Stimulated activated naive CD4-positive, alpha-beta T cell treated with Interleukin-2 at 50 U/mL for 16 hours (primary cell): Measurements from ENCODE around the gene ABTB1.
A peak's percentile ranks its signal among the peaks of the same experiment; 100 is the strongest.
"Not testable (repeated sequence)": the region's sequence is repeated elsewhere in the genome, so short reads cannot be mapped to it uniquely, and the experiment has no call there.

ENCODE experiments used
- DNase-seq: peaks from one replicate; lab custom pipeline; 2025; lab: John Stamatoyannopoulos, UW

Gene ABTB1

DNA sequence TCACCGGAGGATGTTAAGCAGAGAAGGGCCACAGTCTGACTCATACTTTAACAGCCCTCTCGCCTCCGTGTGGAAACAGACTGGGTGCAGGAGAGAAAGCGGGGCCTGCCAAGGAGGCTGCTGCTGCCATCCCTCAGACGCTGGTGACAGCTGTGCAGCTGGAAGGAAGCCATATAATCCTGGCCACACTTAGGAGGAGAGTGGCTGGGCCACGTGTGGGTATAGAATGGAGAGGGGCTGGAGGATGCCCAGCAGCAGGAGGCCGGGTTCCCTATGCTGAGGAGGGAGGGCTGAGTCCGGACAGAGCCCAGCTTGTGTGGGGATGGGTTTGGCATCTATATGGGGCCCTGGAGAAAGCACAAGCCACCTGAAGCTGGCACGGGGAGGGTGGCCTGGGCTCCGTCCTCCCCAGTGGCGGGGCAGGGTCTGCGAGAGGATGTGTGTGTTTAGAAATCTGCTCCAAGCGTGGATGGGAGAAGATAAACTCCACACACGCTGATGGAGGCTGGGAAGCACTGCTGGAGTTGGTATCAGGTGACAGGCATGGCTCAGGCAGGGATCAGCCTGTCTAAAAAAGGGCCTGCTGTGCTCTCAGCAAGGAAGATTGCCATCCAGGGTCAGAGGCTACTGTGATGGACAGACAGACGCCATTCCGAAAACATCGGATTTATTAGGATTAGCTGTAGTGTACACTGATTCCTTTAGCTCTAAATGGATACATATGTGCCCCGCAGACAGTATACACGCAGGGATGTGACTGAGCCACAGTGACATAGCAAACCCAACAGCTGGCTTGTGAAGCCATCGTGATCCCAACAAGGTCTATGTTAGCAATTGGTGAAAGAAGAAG, 15.9 kb downstream of the ABTB1 start:
- no peak for DNase-seq

DNA sequence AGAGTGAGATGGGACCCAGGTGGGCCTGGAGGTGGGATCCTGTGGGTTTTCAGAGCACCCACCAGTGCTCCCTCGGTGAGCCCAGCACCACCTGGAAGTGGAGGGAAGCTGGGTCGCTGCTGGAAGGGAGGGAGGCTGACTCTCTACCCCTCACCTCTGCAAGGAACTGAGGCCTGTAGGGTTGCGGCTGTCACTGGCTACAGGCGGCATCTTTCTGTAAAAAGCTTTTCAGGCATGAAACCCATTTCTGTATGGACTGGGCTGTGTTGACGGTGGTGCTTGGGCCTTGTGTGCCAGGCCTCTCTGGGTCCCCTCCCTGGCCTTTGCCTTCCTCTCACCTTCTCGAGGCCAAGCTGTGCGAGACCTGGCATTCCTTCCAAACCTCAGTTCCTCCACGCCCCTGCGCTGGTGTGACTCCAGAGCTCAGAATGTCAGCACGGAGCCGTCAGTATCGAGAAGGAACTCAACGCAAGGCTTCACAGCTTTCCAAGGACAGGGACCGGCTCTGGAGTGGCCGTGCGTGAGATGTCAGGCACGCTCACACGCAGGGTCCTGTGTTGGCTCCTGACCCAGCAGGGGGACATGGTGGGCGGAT, 16.6 kb downstream of the ABTB1 start:
- DNase-seq: no peak

DNA sequence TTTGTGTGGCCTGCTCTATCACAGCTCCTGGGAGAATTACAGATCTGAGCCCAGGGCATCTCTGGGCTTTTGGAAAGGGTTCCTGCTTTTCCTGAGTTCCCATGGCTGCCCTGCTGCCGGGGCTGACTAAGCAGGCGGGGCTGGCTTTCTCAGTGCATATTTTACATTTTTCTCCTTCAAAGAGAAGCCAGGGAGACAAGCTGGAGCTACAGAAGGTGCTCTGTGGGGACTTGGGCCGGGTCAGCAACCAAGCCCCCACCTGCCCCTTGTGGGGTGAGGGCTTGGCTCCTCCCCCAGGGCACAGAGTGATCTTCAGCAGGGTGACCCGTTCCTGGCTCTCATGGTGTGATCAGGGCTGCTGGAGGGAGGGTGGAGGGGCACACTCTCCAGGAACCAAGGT, 17.4 kb downstream of the ABTB1 start:
- no peak for DNase-seq

DNA sequence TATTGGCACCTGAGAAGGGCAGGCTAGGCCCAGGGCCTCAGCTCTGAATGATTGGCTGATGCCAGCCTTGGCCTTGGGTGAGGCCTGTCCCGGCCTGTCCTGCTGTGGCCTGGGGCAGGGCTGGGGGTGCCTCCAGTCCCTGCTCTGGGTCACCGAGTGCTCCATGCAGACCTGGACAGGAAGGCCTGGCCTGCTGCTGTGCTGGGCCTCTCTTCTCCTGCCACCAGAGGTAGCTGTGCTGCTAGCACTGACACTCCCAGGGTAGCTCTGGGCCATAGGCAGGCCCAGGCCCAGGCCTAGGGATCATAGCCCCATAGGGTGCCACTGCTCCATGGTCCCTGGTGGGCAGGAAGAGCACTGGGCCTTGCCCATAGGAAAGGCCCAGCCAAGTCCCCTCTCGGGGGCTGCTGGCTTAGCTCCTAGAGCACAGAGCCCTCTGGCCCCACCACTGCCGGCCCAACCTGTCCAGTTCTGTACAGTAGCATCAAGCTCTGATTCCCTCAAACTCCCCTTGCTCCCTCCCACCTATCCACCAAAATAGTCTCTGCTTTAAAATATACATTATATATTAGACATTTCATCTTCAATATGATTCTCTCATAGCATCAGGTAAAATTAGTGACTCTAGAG, 18.2 kb downstream of the ABTB1 start:
- no peak for DNase-seq

DNA sequence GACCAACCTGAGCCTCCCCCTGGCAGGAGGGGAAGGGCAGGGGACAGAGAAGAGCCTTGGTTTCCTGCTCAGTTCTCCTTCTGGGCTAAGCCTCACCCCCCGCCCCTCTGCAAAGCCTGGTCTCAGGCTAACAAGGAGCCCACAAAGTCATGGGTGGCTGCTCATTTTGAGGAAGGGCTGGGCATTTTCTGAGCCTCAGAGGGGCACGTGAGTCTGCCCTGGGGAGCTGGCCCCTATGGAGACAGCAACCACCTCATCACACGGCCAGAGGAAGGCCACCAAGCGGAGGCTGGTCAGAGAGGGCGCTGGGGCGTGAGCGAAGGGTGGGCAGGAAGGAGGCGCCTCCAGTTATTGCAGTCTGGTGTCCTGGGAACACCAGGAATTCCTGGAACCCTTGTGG, 18.7 kb downstream of the ABTB1 start:
- no peak for DNase-seq

DNA sequence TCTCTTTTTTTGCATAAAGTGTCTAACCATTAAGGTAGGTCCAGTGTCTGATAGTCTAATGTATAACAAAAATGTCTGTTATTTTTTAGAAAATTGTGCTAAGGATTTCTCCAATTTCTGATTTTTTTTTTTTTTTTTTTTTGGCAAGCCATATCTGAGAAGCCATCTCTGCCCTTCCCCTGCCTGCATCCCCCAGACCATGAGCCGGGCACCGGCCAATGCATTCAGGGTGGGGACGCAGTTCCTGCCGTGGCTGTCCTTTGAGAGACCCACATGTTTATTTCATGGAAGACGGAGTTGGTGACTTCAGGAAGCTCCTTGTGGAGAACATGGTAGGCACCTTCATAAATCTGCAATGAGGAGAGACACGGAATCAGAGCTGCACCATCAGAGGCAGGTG, 19.2 kb downstream of the ABTB1 start:
- DNase-seq: no peak

DNA sequence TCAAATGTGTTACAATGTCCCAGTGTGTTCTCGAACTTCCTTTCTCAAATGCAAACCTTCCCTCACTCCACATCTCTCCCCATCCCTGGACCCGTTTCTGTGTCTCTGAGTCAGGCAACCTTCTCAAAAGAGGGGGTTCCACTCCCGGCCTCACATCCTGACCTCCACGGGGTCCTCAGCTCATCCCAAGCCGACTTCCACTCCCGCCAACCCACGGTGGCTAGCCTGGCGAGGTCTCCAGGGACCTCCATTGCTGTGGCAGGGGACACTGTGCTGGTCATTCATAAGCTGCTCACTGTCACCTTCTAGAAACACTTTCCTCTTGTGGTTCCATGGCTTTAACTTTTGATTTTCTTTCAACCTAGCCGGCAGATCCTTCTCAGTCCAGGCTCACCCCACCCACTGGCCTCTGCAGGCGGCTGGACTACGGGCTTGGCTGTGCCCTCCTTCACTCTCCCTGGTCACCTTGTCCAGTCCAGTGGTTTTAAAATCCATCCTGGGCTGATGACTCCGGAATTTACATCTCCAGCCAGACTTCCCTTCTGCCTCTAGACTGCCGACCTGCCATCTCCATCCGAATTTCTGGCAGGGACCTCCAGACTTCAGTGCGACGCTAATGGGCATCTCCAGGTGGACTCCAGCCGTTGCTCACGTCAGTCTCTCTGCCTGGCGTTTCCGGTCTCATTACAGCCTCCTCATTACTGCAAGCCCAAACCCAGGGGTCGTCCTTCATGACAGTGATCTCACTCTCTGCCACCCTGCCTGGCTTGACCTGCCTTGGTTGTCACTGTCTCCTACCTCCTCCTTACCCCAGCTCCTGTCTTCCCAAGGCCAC, 20.0 kb downstream of the ABTB1 start:
- no peak for DNase-seq

DNA sequence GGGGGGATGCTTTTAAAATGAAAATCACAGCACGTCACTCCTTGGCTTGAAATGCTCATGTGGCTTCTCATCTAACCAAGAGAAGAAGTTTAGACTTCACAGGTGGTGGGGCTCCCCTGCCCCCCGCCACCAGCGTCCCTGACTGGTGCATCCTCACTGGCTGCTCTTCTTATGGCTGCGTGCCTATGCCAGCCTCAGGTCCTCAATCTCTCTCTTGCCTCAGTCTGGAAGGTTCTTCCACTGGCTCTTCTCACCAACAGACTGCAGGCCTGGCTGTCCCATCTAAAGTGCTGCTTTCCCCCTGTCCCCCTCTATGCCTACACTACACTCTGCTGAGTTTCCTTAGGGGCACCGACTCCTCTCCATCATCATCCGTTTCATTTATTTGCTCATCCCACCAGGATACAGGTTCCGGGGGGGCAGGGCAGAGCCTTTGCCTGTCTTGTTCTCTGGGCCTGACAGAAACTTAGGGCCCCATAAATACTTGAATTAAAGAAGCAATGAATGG, 20.6 kb downstream of the ABTB1 start:
- no peak for DNase-seq

DNA sequence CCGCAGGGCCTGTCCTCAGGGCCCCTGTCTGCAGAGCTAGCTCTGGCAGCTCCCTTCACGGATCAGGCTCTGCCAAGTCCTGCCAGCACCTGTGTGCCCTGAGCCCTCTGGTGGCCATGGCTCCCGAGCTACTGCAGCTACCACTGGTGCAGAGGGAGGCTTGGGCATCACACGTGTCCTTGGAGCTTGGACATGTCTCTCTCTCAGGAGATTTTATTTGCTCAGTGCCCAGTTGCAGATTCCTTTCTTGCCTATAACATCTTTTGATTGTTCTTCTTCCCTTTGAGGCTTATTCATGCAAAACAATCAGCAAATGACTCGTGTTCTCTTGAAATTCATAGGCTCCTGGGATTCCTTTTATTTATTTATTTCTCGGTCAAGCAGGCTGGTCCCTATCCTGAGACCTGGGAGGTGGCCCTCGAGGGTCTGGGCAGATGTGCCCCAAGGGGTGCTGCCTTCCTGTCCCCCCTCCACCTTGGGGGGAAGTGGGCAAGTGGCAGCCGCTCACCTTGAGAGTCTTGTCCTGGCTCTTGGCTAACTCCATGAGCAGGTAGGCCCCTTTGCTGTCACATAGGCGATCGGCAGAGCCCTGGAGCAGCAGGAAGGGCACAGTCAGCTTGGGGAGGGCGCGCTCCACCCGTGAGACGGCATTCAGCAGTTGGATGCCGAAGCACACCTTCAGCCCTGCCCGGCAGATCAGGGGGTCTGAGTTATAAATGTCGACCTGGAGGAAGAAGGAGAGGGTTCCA, 21.9 kb downstream of the ABTB1 start:
- DNase-seq: no peak

DNA sequence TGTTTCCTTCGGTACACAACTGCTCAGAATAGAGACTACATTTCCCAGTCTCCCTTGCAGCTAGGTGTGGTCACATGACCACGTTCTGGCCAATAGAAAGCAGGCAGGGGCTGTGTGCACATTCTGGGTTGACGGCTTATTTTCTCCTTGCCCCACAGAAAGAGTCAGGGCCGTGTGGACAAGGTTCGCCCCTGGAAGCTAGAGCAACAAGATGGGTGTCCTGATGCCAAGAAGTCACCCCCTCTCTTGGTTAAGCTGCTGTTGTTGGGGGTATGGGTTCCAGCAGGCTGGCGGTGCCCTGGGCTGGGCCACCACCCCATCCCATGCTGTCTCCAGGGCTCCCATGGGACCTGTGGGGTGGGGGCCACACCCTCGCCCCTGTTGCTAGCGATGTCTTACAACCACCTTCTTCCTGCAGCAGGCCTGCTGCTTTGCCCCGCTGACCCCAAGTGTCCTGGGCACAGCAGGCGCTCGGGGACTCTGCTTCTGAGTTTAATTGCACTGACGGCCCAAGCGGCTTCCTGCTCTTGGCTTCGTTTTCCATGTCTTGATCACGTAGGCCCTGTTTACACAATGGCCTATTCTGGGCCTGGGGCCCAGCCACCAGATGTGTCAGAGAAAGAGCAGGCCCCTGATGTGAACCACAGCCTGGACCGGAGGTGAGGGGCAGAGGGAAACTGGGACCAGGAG, 24.9 kb downstream of the ABTB1 start:
- DNase-seq: peak; percentile 17

DNA sequence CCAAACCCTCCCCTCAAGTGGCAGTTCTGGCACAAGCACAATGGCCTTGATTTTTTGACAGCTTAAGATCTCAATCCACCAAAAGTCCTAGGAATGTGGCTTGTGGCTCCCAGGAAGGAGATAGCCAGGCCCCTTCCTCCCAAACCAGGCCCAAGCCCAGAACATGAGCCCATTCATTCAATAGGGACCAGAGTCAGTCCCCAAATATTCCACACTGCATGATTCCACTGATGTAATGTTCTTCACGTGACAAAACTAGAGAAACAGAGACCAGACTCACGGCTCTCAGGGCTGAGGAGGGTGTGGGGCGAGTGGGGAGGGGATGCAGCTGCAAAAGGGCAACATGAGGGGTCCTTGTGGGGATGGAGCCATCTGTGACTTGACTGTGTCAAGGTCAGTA, 25.5 kb downstream of the ABTB1 start:
- no peak for DNase-seq

DNA sequence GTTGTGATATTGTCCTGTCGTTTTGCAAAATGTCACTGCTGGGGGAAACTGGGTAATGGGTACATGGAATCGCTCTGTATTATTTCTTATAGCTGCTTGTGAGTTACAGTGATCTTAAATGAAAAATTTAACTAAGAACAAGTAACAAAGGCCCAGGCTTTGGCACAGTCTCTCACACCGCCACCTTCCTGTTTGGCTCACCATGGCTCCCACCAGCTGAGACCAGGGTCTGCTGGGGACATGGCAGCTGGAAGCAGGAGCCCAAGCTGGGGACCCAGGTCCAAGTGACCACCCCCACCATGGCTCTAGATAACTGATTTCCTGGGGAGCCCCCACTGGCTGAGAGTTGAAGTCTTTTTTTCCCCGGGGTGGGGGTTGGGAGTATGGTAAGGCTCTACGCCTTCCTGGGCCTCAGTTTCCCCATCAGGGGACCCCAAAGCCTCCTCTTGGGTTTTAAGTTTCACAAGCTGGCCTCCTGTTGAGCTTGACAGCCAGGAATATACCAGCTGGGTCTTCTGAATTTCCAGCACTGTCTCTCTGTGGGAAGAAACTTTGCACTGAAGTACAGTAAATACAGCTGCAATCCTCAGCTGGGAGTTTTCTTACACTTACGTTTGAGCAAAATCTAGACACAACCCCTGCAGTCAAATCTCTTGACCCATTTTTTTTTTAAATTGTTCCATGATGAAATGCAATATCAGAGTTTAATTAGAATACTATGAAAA, 26.1 kb downstream of the ABTB1 start:
- DNase-seq: no peak

DNA sequence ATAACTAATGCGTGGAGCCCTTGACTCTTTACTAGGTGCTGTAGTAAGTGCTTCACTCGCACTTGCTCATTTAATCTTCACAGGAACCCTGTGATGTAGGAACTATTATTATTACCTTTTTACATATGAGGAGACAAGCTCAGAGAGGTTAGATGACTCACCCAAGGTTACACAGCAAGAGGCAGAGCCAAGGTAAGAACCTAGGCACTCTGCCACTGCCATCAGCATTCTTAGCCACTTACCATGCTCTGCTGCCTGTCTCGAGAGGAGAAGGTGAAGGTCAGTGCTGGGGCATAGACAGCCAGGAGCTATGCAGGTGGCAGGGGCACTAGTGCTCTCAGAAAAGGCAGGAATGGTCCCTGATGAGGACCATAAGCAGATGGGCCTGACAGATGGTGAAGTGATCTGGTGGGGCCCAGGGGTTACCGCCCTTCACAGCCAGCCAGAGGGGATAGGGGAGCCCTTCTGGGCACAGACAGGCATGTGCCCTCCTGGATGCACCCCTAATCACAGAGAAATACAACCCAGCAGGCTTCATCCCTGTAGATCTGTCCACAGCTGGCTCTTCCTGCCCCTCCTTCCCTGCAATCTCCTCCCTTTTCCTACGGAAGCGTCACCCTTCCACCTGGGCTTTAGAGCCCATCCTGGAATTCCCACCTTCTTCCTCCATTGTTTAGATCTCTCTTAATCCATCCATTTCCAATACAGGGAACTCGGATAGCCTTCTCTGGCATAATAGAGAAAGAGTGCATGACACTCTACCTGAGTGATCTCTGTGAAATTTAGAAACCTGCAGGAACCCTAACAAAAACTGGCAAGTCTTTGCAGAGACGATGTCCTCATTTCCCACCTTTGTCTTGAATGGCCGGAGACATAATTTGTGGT, 26.9 kb downstream of the ABTB1 start:
- no peak for DNase-seq

DNA sequence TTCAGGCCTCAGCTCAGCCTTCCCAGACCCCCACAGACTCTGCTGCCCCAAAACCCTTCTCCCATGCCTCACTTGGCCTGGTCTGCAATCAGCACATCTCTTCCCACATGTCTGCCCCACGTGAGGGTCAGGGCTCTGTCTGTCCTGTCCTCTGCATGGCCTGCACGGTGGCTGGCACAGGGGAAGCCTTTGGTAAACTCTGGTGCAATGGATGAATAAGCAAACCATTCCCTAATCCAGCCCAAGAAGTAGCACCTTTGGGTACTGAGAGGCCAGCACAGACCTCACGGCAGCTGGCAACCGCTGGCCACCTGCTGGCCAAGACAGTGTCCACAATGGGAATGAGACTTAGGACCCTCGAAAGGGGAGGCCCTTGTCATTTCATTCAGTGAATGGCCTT, 27.7 kb downstream of the ABTB1 start:
- no peak for DNase-seq

DNA sequence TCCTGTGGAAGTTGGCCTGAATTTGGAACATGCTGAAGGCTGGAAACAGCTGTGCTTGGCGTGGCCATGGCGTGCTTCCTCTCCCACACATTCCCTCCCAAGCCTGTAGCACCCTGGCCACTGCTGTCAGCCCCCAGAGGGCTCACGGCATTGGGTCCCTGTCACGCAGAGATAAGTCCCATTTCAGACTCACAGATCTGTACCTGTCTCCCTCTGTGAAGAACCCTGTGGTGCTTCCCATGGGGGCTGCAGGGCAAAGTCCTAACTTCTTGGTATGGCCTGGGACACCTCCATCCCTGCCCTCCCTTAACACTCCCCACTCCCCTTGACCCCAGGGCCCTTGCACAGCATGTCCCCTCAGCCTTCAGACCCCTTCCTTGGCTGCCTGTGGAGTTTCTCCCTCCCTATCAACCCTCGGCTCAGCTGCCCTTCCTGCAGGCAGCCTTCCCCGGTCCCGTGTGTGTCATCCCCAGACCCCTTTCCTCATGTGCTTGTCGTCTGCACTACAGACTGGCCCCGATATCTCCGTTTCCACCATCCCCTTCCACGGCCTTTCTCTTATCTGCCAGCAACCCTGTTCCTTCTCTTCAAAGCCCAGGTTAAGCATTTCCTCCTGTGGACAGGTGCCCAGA, 28.6 kb downstream of the ABTB1 start:
- DNase-seq: no peak

DNA sequence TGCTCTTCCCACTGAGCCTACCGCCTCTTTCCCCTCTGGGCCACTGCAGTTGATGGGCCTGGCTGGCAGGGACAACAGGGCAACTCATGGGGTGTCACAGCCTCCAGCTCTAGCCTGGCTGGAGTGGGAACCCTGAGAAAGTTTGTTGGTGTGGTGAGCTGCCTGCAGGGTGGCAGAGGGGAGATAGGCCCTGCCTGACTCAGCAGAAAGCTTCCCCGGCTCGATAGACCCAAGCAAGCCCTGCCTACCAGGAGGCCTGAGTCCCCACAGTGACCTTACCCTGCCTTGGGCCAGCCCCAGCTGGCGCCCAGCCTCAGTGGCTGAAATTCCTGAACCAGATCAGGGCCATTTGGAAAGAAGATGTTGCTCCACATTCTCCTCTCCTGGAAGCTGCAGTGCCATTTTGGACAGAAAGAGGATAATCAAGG, 29.4 kb downstream of the ABTB1 start:
- no peak for DNase-seq

DNA sequence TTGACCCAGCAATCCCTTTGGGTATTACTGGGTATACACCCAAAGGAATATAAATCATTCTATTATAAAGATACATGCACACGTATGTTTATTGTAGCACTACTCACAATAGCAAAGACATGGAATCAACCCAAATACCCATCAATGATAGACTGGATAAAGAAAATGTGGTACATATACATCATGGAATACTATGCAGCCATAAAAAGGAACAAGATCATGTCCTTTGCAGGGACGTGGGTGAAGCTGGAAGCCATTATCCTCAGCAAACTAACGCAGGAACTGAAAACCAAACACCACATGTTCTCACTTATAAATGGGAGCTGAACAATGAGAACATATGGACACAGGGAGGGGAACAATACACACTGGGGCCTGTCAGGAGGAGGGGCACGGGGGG, 32.1 kb downstream of the ABTB1 start:
- DNase-seq: not testable (repeated sequence)

DNA sequence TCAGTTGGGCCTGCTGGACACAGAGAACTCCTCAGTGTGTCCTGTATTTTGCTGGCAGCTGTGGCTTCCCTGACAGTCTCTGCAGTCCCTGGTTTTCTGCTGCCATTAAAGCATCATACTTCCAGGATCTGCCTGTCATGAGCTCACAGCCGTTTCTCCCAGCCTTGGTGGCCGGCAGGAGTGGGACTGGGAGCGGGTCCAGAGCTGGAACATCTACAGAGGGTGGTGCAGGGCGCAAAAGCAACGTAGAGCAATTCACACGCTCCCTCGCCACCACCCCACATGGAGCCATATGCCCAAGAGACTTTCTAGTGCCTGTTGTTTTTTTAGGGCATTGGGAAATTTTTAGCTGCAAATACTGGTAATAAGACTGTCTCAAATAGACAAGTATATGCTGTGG, 33.6 kb downstream of the ABTB1 start:
- DNase-seq: no peak
